Prostate gland (tissue), 2 donors: ENCODE measurements around the gene SLC12A3.

ENCODE experiments used
- CTCF ChIP-seq, 4 experiments: fragments of 200-600 bp in 2 of 4; fragments of 450-650 bp in 2 of 4; sonication (generic) in 2 of 4; IDR thresholded peaks; 1 replicate in 3 of 4; 2 replicates in 1 of 4; pipeline ENCODE4 v1.5.1; 2016 to 2019; ENCODE audit warnings: antibody characterized with exemption in 4 of 4, mild to moderate bottlenecking in 2 of 4, moderate library complexity in 2 of 4
- POLR2A ChIP-seq: fragments of 450-650 bp; IDR thresholded peaks from one replicate; pipeline ENCODE4 v1.6.1; 2016; ENCODE audit warnings: antibody characterized with exemption, mild to moderate bottlenecking
- POLR2AphosphoS5 ChIP-seq: sonication (generic); formaldehyde crosslinking; IDR thresholded peaks from one replicate; pipeline ENCODE4 v1.6.1; 2017; ENCODE audit warnings: antibody characterized with exemption

GRCh38 chr16:56833243-56833970, 31.6 kb upstream of the SLC12A3 start:
- TF ChIP-seq CTCF (IDR thresholded peaks at IDR 0.05) (no peak), POLR2A (no peak), POLR2AphosphoS5 (no peak)
